Measurements from ENCODE around the gene EDA. TPM values are rescaled to one million over a fixed set of nuclear protein-coding genes. Genes with fewer than 3 reads are reported as not detected.

EDA gene
- total and polyA plus RNA-seq, 2 of the 13 experiments (the other 11 are each of a cell fraction or from before 2014, with no cell fraction given), result 8.8 to 11.2 TPM

- in situ Hi-C loops (cut with HindIII; ENCODE audit: extremely low pct_ligation_motif_present, low pct_unique_long_range_greater_than_20kb), result no loop called here
- TF ChIP-seq RNF219 (CRISPR knock-in tag; IDR thresholded peaks at IDR 0.05) (no peak), PAX8 (CRISPR knock-in tag; IDR thresholded peaks at IDR 0.05; ENCODE audit: borderline replicate concordance) (no peak), RFX5 (IDR thresholded peaks at IDR 0.05; ENCODE audit: low read depth, low read length) (no peak)
- TF ChIP-seq, protein P1, sequence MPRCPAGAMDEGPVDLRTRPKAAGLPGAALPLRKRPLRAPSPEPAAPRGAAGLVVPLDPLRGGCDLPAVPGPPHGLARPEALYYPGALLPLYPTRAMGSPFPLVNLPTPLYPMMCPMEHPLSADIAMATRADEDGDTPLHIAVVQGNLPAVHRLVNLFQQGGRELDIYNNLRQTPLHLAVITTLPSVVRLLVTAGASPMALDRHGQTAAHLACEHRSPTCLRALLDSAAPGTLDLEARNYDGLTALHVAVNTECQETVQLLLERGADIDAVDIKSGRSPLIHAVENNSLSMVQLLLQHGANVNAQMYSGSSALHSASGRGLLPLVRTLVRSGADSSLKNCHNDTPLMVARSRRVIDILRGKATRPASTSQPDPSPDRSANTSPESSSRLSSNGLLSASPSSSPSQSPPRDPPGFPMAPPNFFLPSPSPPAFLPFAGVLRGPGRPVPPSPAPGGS (CRISPR knock-in tag; IDR thresholded peaks at IDR 0.05), result no peak
- ChIA-PET CTCF (ENCODE audit: low intra/inter-chr PET ratio, low total read pairs) (no interaction called here), POLR2A (no interaction called here)
- Histone ChIP-seq H3K27me3 (ENCODE audit: control insufficient read depth in 1 of 2, insufficient read depth in 2 of 2, low read length in 2 of 2) (no peaks in the 10 kb centered on the region), H4K20me1 (ENCODE audit: insufficient read depth, low read length) (no peaks in the 10 kb centered on the region), H3K36me3 (replicated peaks in 1 of 2; ENCODE audit: control insufficient read depth in 1 of 2, insufficient read depth in 2 of 2, low read length in 2 of 2) (no peaks in the 10 kb centered on the region), H3K27ac (ENCODE audit: extremely low read length, insufficient read depth, low read length) (no peak overlapping the region), H3K4me3 (replicated peaks in 1 of 3; ENCODE audit: insufficient read depth in 1 of 3, low read depth in 2 of 3, low read length in 3 of 3) (no peak overlapping the region), H3K79me2 (ENCODE audit: insufficient read depth, low read length) (no peaks in the 10 kb centered on the region), H3K4me2 (ENCODE audit: low read depth, low read length) (no peak overlapping the region), H3K9me3 (ENCODE audit: low read length) (no peaks in the 10 kb centered on the region), H2AFZ (ENCODE audit: low read length) (no peak overlapping the region), H3K9ac (ENCODE audit: insufficient read depth, low read depth, low read length) (no peak overlapping the region), H3K4me1 (ENCODE audit: insufficient read depth, low read length) (no peaks in the 10 kb centered on the region)
- DNase-seq (ENCODE audit: low spot score), result no peak
- intact Hi-C loops (cut with micrococcal nuclease; ENCODE audit: unreplicated experiment), result no loop called here
- no peak for ATAC-seq
- no CpG with 5 or more reads among the region's 2 CpGs for WGBS (ENCODE audit: low lambda C conversion rate)
- FAIRE-seq, result no peak
- no TSS peak for BruUV-seq (replicated peaks)
Observed at GRCh38 chrX:70001269-70001668, 385.4 kb downstream of the EDA start.

DNA sequence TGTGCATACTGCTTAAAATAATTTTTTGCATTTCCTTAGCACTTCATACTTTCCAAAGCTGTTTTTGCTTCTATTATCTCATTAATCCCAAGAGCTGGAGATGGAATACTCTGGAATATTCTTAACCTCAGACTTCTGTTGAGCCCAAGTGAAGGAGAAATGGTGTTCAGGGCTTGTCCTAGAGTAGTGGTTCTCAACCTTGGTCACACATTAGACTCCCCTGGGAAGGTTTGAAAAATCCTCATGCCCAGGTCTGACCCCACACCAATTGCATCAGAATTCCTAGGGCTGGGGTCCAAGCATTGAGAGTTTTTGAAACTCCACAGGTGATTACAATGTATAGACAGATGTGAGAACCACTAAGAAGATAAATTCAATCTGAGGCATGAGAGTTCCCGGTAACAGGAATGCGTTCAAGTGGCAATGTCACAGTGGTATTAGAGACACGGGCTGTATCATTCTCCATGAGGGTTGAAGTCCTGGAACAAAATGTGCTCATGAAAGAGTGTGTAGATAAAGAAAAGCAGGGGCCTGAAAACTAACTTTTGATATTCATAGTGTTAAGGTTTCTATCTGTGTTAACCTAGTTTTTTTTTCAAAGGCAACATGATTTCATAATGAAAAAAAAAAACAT is 385.9 kb downstream of the EDA start:
- Histone ChIP-seq H3K4me1 (ENCODE audit: insufficient read depth, low read length) (no peaks in the 10 kb centered on the region), H3K9me3 (ENCODE audit: low read length) (no peaks in the 10 kb centered on the region), H3K4me2 (ENCODE audit: low read depth, low read length) (no peak overlapping the region), H3K79me2 (ENCODE audit: insufficient read depth, low read length) (no peaks in the 10 kb centered on the region), H3K27me3 (ENCODE audit: control insufficient read depth in 1 of 2, insufficient read depth in 2 of 2, low read length in 2 of 2) (no peaks in the 10 kb centered on the region), H3K36me3 (replicated peaks in 1 of 2; ENCODE audit: control insufficient read depth in 1 of 2, insufficient read depth in 2 of 2, low read length in 2 of 2) (no peaks in the 10 kb centered on the region), H3K4me3 (replicated peaks in 1 of 3; ENCODE audit: insufficient read depth in 1 of 3, low read depth in 2 of 3, low read length in 3 of 3) (no peak overlapping the region), H3K9ac (ENCODE audit: insufficient read depth, low read depth, low read length) (no peak overlapping the region), H4K20me1 (ENCODE audit: insufficient read depth, low read length) (no peaks in the 10 kb centered on the region), H2AFZ (ENCODE audit: low read length) (no peak overlapping the region), H3K27ac (ENCODE audit: extremely low read length, insufficient read depth, low read length) (no peak overlapping the region)
- CTCF ChIA-PET (ENCODE audit: low intra/inter-chr PET ratio, low total read pairs), result no interaction called here
- WGBS (ENCODE audit: low lambda C conversion rate), result 94% methylated on average over 3 of the region's 3 CpGs
- in situ Hi-C loops (cut with HindIII; ENCODE audit: extremely low pct_ligation_motif_present, low pct_unique_long_range_greater_than_20kb) (no loop called here), intact Hi-C loops (cut with micrococcal nuclease; ENCODE audit: unreplicated experiment) (no loop called here)
- no peak for ATAC-seq
- no peak for FAIRE-seq
- DNase-seq (ENCODE audit: low spot score), result no peak
- no TSS peak for BruUV-seq (replicated peaks)
- POLR2A ChIA-PET, result no interaction called here
- no peak for TF ChIP-seq HDAC6 (IDR thresholded peaks at IDR 0.05; ENCODE audit: low read depth, low read length)
- TF ChIP-seq CEBPZ (IDR thresholded peaks at IDR 0.05; ENCODE audit: low read length), result no peak
- TF ChIP-seq MYNN (CRISPR knock-in tag; IDR thresholded peaks at IDR 0.05; ENCODE audit: low read depth), result no peak
- TF ChIP-seq PAF1 (CRISPR knock-in tag; IDR thresholded peaks at IDR 0.05), result no peak
- TF ChIP-seq, protein P2, sequence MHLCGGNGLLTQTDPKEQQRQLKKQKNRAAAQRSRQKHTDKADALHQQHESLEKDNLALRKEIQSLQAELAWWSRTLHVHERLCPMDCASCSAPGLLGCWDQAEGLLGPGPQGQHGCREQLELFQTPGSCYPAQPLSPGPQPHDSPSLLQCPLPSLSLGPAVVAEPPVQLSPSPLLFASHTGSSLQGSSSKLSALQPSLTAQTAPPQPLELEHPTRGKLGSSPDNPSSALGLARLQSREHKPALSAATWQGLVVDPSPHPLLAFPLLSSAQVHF (CRISPR knock-in tag; IDR thresholded peaks at IDR 0.05), result no peak
- TF ChIP-seq ZNF674 (CRISPR knock-in tag; IDR thresholded peaks at IDR 0.05; ENCODE audit: low read depth), result no peak
- TF ChIP-seq ZMYM4 (CRISPR knock-in tag; IDR thresholded peaks at IDR 0.05), result no peak
